K562 (cell line): ENCODE data around the gene MRPS18B. TPM values are rescaled to one million over a fixed set of nuclear protein-coding genes. Genes with fewer than 3 reads are reported as not detected.

Experiments used
- ATAC-seq: fragments of 200-7000 bp; cut with Tn5 transposase; 3 replicates; pipeline ENCODE4 v1.9.1; 2020; ENCODE audit warnings: moderate library complexity
- BruUV-seq: library from RNA; stranded (reverse); fragments of 400-500 nt; replicated peaks from 2 replicates; lab custom pipeline; 2021; lab: Mats Ljungman, UMichigan
- CTCF ChIA-PET: fragments of 300-600 bp; formaldehyde crosslinking; extraction: SDS; loops from one replicate; lab custom pipeline; 2021; ENCODE audit warnings: low intra/inter-chr PET ratio; lab: Yijun Ruan, JAX
- POLR2A ChIA-PET: fragments of 300-600, 350-650 bp; sonication (Branson Sonifier 250); formaldehyde crosslinking; extraction: SDS; loops from one replicate; lab custom pipeline; 2021; ENCODE audit warnings: antibody characterized with exemption, inconsistent platforms; lab: Yijun Ruan, JAX
- DNase-seq, 4 experiments: peaks; one replicate each; pipeline versions ENCODE4 v3.0.0 to v3.0.0-alpha.2; 2011 to 2018; ENCODE audit warnings: low spot score in 3 of 4, mixed read lengths in 3 of 4; ENCODE audit errors: extremely low read depth in 1 of 4
- FAIRE-seq: peaks from 2 replicates; lab custom pipeline; 2011; peaks lifted over from hg19 to GRCh38; lab: Jason Lieb, UNC
- H2AFZ ChIP-seq: 2 replicates; pipeline ENCODE4 v1.6.0; 2011; ENCODE audit warnings: low read depth, low read length, control low read depth, inconsistent platforms
- H3K27ac ChIP-seq: fragments of 200-600 bp; 3 replicates; pipeline ENCODE4 v1.8.0; 2011; ENCODE audit warnings: low read depth, mild to moderate bottlenecking, control low read depth, inconsistent platforms, low read length, moderate library complexity, mixed read lengths; ENCODE audit errors: extremely low read depth
- H3K27me3 ChIP-seq, 2 experiments: fragments of 300-600 bp in 1 of 2; 2 replicates in 1 of 2; 3 replicates in 1 of 2; pipeline versions ENCODE4 v1.6.0 to v1.8.0; 2011; ENCODE audit warnings: inconsistent platforms in 2 of 2, low read length in 2 of 2, mild to moderate bottlenecking in 1 of 2, mixed read lengths in 1 of 2, moderate library complexity in 1 of 2; ENCODE audit not compliant: control insufficient read depth in 2 of 2, insufficient read depth in 2 of 2
- H3K36me3 ChIP-seq: fragments of 300-600 bp; 3 replicates; pipeline ENCODE4 v1.8.0; 2011; ENCODE audit warnings: mild to moderate bottlenecking, low read length, inconsistent platforms; ENCODE audit not compliant: control insufficient read depth, insufficient read depth
- H3K4me1 ChIP-seq, 2 experiments: fragments of 200-600 bp in 1 of 2; replicated peaks in 1 of 2; 2 replicates in 1 of 2; 3 replicates in 1 of 2; pipeline versions ENCODE4 v1.5.1 to v1.8.0; 2011; ENCODE audit warnings: inconsistent platforms in 2 of 2, low read length in 2 of 2, mild to moderate bottlenecking in 1 of 2, mixed read lengths in 1 of 2, moderate library complexity in 1 of 2; ENCODE audit not compliant: control insufficient read depth in 2 of 2, insufficient read depth in 2 of 2
- H3K4me2 ChIP-seq: 2 replicates; pipeline ENCODE4 v1.6.1; 2011; ENCODE audit warnings: low read length, control low read depth, inconsistent platforms, mixed read lengths; ENCODE audit not compliant: insufficient read depth
- H3K4me3 ChIP-seq: fragments of 200-600 bp; sonication (generic), shearing (Covaris generic); 2 replicates; pipeline ENCODE4 v1.5.1; 2016; ENCODE audit warnings: control low read depth, inconsistent platforms
- H3K79me2 ChIP-seq: fragments of 200-600 bp; 3 replicates; pipeline ENCODE4 v1.8.0; 2011; ENCODE audit warnings: low read length, inconsistent platforms; ENCODE audit not compliant: control insufficient read depth, insufficient read depth
- H3K9ac ChIP-seq, 2 experiments: 2 replicates each; pipeline versions ENCODE4 v1.6.0 to v1.6.1; 2011; ENCODE audit warnings: low read depth in 2 of 2, low read length in 2 of 2, control low read depth in 1 of 2, inconsistent platforms in 1 of 2, mild to moderate bottlenecking in 1 of 2, mixed read lengths in 1 of 2; ENCODE audit not compliant: insufficient read depth in 1 of 2
- H3K9me1 ChIP-seq: one replicate; pipeline ENCODE4 v1.6.0; 2011; ENCODE audit warnings: inconsistent platforms, mild to moderate bottlenecking, low read length, moderate library complexity; ENCODE audit not compliant: control insufficient read depth, insufficient read depth
- H3K9me3 ChIP-seq: replicated peaks from 2 replicates; pipeline ENCODE4 v1.5.1; 2011; ENCODE audit warnings: low read depth, low read length, inconsistent platforms; ENCODE audit not compliant: control insufficient read depth, insufficient read depth
- H4K20me1 ChIP-seq: replicated peaks from 2 replicates; pipeline ENCODE4 v1.6.1; 2011; ENCODE audit warnings: low read length, inconsistent platforms, mixed read lengths; ENCODE audit not compliant: control insufficient read depth, insufficient read depth
- BDP1 ChIP-seq: IDR thresholded peaks from 3 replicates; pipeline ENCODE4 v1.6.1; 2011; ENCODE audit not compliant: insufficient read length, insufficient read depth
- CBFA2T3 ChIP-seq: fragments of 450-650 bp; IDR thresholded peaks from 2 replicates; pipeline ENCODE4 v1.6.1; 2017
- CBX2 ChIP-seq: fragments of 200-600 bp; sonication (generic); IDR thresholded peaks from one replicate; pipeline ENCODE4 v1.6.1; 2012; ENCODE audit warnings: mild to moderate bottlenecking, low read length, inconsistent platforms; ENCODE audit not compliant: insufficient read depth, poor library complexity, severe bottlenecking
- ELF4 ChIP-seq: fragments of 450-650 bp; formaldehyde crosslinking; IDR thresholded peaks from 2 replicates; pipeline ENCODE4 v1.4.0; 2022; ENCODE audit warnings: missing genetic modification characterization
- HINFP ChIP-seq: fragments of 450-650 bp; conservative IDR thresholded peaks from 2 replicates; pipeline ENCODE4 v1.6.1; 2016; ENCODE audit warnings: missing genetic modification characterization, low read depth, mild to moderate bottlenecking, control low read depth, missing compliant biosample characterization
- KAT2B ChIP-seq: IDR thresholded peaks from one replicate; pipeline ENCODE4 v1.6.1; 2012; ENCODE audit warnings: low read depth, mild to moderate bottlenecking, control low read depth, inconsistent platforms, low read length, moderate library complexity
- KDM2B ChIP-seq: fragments of 250-450 bp; sonication (Bioruptor Pico); IDR thresholded peaks from 2 replicates; pipeline ENCODE4 v1.8.0; 2021; ENCODE audit warnings: mild to moderate bottlenecking, moderate library complexity
- KLF1 ChIP-seq: fragments of 450-650 bp; IDR thresholded peaks from 2 replicates; pipeline ENCODE4 v1.6.1; 2016; ENCODE audit warnings: missing genetic modification characterization, missing compliant biosample characterization
- L3MBTL2 ChIP-seq: fragments of 450-650 bp; IDR thresholded peaks from 2 replicates; pipeline ENCODE4 v1.6.1; 2016; ENCODE audit warnings: mild to moderate bottlenecking, moderate library complexity
- MTA1 ChIP-seq: fragments of 450-650 bp; IDR thresholded peaks from 2 replicates; pipeline ENCODE4 v1.6.1; 2017; ENCODE audit warnings: borderline replicate concordance
- POLR2AphosphoS2 ChIP-seq: IDR thresholded peaks from 2 replicates; pipeline ENCODE4 v1.6.1; 2012; ENCODE audit warnings: low read length, improper control_type of control experiment
- POLR2G ChIP-seq: fragments of 200-400 bp; formaldehyde crosslinking; IDR thresholded peaks from 2 replicates; pipeline ENCODE4 v1.6.1; 2017; ENCODE audit warnings: low read depth, mild to moderate bottlenecking, antibody characterized with exemption, low read length, moderate library complexity
- POLR3A ChIP-seq: IDR thresholded peaks from 2 replicates; pipeline ENCODE4 v1.6.1; 2011; ENCODE audit warnings: borderline replicate concordance, mild to moderate bottlenecking, moderate library complexity; ENCODE audit not compliant: insufficient read length, insufficient read depth; ENCODE audit errors: extremely low read depth
- PTRF ChIP-seq: fragments of 450-650 bp; IDR thresholded peaks from 2 replicates; pipeline ENCODE4 v1.6.1; 2016; ENCODE audit warnings: mild to moderate bottlenecking, missing genetic modification characterization, missing compliant biosample characterization
- RAD51 ChIP-seq: fragments of 450-650 bp; IDR thresholded peaks from 2 replicates; pipeline ENCODE4 v1.7.1; 2016; ENCODE audit warnings: low read depth, mild to moderate bottlenecking, borderline replicate concordance
- RNF219 ChIP-seq: fragments of 250-450 bp; sonication (Bioruptor Pico); IDR thresholded peaks from 2 replicates; pipeline ENCODE4 v1.5.0; 2022; ENCODE audit warnings: mild to moderate bottlenecking
- SUPT5H ChIP-seq: fragments of 450-650 bp; IDR thresholded peaks from 2 replicates; pipeline ENCODE4 v1.6.1; 2016
- ZNF134 ChIP-seq: fragments of 250-450 bp; sonication (Bioruptor Pico); conservative IDR thresholded peaks from 2 replicates; pipeline ENCODE4 v1.4.0; 2020
- ZNF830 ChIP-seq: fragments of 250-450 bp; sonication (Bioruptor Pico); IDR thresholded peaks from 2 replicates; pipeline ENCODE4 v1.5.0; 2021; ENCODE audit warnings: mild to moderate bottlenecking
- WGBS: fragments of 100-300 bp; shearing (Covaris generic); methylation state at CpG from one replicate; pipeline ENCODE4 v1.1.6; 2016; ENCODE audit warnings: low coverage, mixed read lengths; ENCODE audit not compliant: insufficient coverage; ENCODE audit errors: missing lambda C conversion rate; 5-methylcytosine and 5-hydroxymethylcytosine counted together
- in situ Hi-C: fragments of 300-500 bp; cut with MboI; formaldehyde crosslinking; loops from 4 replicates; pipeline ENCODE4 v1.15.0; 2018; ENCODE audit warnings: inconsistent platforms, mixed read lengths
- intact Hi-C: fragments of 100-400 bp; cut with micrococcal nuclease; formaldehyde crosslinking; loops from 2 replicates; pipeline ENCODE4 v1.14.2; 2022
- polyA plus RNA-seq, 8 experiments: library from polyadenylated mRNA; depleted of rRNA in 4 of 8; stranded (reverse) in 5 of 8; unstranded in 3 of 8; fragments of >200 nt; fragmentation: Nextera tagmentation in 2 of 8; fragmentation: Illumina TruSeq in 1 of 8; extraction: Ambion mirVana in 2 of 8; extraction: Trizol in 1 of 8; gene quantifications; 2 replicates each; pipeline versions ENCODE4 v1.2.1 to v1.2.3, GENCODE V29; 2011 to 2014; ENCODE audit warnings: inconsistent platforms in 1 of 8, missing spikeins in 1 of 8
- total RNA-seq, 7 experiments: library from RNA; depleted of rRNA in 6 of 7; stranded (reverse); fragments of >200 nt in 6 of 7; fragmentation: Illumina TruSeq in 2 of 7; extraction: Trizol in 2 of 7; gene quantifications; 2 replicates each; pipeline versions ENCODE4 v1.2.1 to v1.2.3, GENCODE V29; 2011 to 2021; ENCODE audit warnings: low replicate concordance in 1 of 7
- TF ChIP-seq, protein P1 (sequence below): fragments of 250-450 bp; sonication (Bioruptor Pico); IDR thresholded peaks from 2 replicates; pipeline ENCODE4 v1.5.0; 2021

MRPS18B gene
- total and polyA plus RNA-seq, 9 of the 15 experiments (the other 6 are each of a cell fraction or from before 2014, with no cell fraction given): 132 to 383 (median 178) TPM

GRCh38 chr6:30612687-30613248 lies 4.9 kb upstream of the MRPS18B start:
- WGBS: 59% methylated on average over 6 of the region's 6 CpGs
- no TSS peak for BruUV-seq
- Histone ChIP-seq H3K9me3 (no peaks in the 10 kb centered on the region), H4K20me1 (peaks cover 8% of the 10 kb centered on the region; the same call in 1 of the 2 replicates), H3K79me2 (peaks cover 75% of the 10 kb centered on the region), H3K4me2 (0 out of 2 replicates have a peak overlapping the region, but pooled peaks have one; percentile 2), H2AFZ (no peak overlapping the region), H3K4me3 (no peak overlapping the region), H3K4me1 (peaks cover 0 to 21% of the 10 kb centered on the region in 2 experiments; a peak in 3 of 5 replicates), H3K27ac (peak overlapping the region; percentile 95; the same call in 1 of the 3 replicates), H3K36me3 (peaks cover 79% of the 10 kb centered on the region), H3K9ac (peak overlapping the region in 1 of 2 experiments; percentile 99; a peak in 1 of 4 replicates), H3K9me1 (no peaks in the 10 kb centered on the region), H3K27me3 (no peaks in the 10 kb centered on the region)
- DNase-seq (peak in 1 of 4 experiments; percentile 43), FAIRE-seq (no peak), ATAC-seq (no peak)
- ChIA-PET CTCF (no interaction called here), POLR2A (interaction anchor here (0.8 to 4.8 kb wide), 27 partner anchors 12 to 202 kb away, joined by 3 to 310 read pairs (median 6); partner anchors contain the start of genes ABCF1, ATAT1, C6orf136 and DHX16)
- intact Hi-C loops (no loop called here), in situ Hi-C loops (no loop called here)
- TF ChIP-seq BDP1: no peak
- TF ChIP-seq KDM2B: no peak
- no peak for TF ChIP-seq MTA1
- no peak for TF ChIP-seq KAT2B
- TF ChIP-seq ZNF134 (CRISPR knock-in tag): no peak
- TF ChIP-seq ELF4 (CRISPR knock-in tag): no peak
- TF ChIP-seq L3MBTL2: no peak
- TF ChIP-seq POLR3A: no peak
- TF ChIP-seq POLR2AphosphoS2: peak; percentile 12; the same call in 1 of the 2 replicates
- TF ChIP-seq PTRF (tag): no peak
- TF ChIP-seq CBFA2T3: no peak
- 0 out of 2 replicates have a peak, but pooled peaks have one; percentile 23 for TF ChIP-seq SUPT5H
- TF ChIP-seq KLF1 (tag): no peak
- TF ChIP-seq, protein P1, sequence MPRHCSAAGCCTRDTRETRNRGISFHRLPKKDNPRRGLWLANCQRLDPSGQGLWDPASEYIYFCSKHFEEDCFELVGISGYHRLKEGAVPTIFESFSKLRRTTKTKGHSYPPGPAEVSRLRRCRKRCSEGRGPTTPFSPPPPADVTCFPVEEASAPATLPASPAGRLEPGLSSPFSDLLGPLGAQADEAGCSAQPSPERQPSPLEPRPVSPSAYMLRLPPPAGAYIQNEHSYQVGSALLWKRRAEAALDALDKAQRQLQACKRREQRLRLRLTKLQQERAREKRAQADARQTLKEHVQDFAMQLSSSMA (CRISPR knock-in tag): 0 out of 2 replicates have a peak, but pooled peaks have one; percentile 52
- no peak for TF ChIP-seq RNF219 (CRISPR knock-in tag)
- 0 out of 2 replicates have a peak, but pooled peaks have one; percentile 64 for TF ChIP-seq ZNF830 (CRISPR knock-in tag)
- TF ChIP-seq POLR2G: peak; percentile 44
- no peak for TF ChIP-seq RAD51
- TF ChIP-seq CBX2: no peak
- no peak for TF ChIP-seq HINFP (tag)
